Endothelial cell of umbilical vein (primary cell): ENCODE measurements around the gene BBS2. TPM values are rescaled to one million over a fixed set of nuclear protein-coding genes. Genes with fewer than 3 reads are reported as not detected.

ENCODE experiments used
- BruUV-seq: library from RNA; stranded (reverse); fragments of 400-500 nt; replicated peaks from 2 replicates; lab custom pipeline; 2021; lab: Mats Ljungman, UMichigan
- CTCF ChIA-PET: fragments of 300-600, 350-600 bp; sonication (Branson Sonifier 250); formaldehyde crosslinking; loops from one replicate; lab custom pipeline; 2021; ENCODE audit warnings: antibody characterized with exemption, inconsistent platforms; lab: Charles Lee
- POLR2A ChIA-PET: fragments of 300-600, 350-600 bp; sonication (Branson Sonifier 250); formaldehyde crosslinking; loops from one replicate; lab custom pipeline; 2021; ENCODE audit warnings: antibody characterized with exemption, inconsistent platforms; lab: Charles Lee
- DNase-seq: peaks from one replicate; pipeline ENCODE4 v3.0.0-alpha.2; 2011; ENCODE audit warnings: low read depth, low spot score
- FAIRE-seq: peaks from 2 replicates; lab custom pipeline; 2011; peaks lifted over from hg19 to GRCh38; lab: Jason Lieb, UNC
- H2AFZ ChIP-seq: 2 replicates; pipeline ENCODE4 v1.6.0; 2012; ENCODE audit warnings: low read depth, low read length, control low read depth, inconsistent platforms
- H3K27ac ChIP-seq: 2 replicates; pipeline ENCODE4 v1.5.1; 2011; ENCODE audit warnings: low read depth, mild to moderate bottlenecking, control low read depth, low read length, moderate library complexity; ENCODE audit not compliant: insufficient read depth
- H3K27me3 ChIP-seq, 2 experiments: 2 replicates each; pipeline versions ENCODE4 v1.6.0 to v1.6.1; 2011; ENCODE audit warnings: low read length in 2 of 2, mixed read lengths in 1 of 2; ENCODE audit not compliant: control insufficient read depth in 2 of 2, insufficient read depth in 2 of 2
- H3K36me3 ChIP-seq, 2 experiments: 2 replicates in 1 of 2; 3 replicates in 1 of 2; pipeline ENCODE4 v1.5.1; 2011; ENCODE audit warnings: low read length in 2 of 2, mild to moderate bottlenecking in 1 of 2, moderate library complexity in 1 of 2; ENCODE audit not compliant: control insufficient read depth in 2 of 2, insufficient read depth in 2 of 2; ENCODE audit errors: extremely low read depth in 1 of 2
- H3K4me1 ChIP-seq: 3 replicates; pipeline ENCODE4 v1.5.1; 2011; ENCODE audit warnings: mild to moderate bottlenecking, low read length; ENCODE audit not compliant: control insufficient read depth, insufficient read depth; ENCODE audit errors: extremely low read depth
- H3K4me2 ChIP-seq: 2 replicates; pipeline ENCODE4 v1.6.1; 2011; ENCODE audit warnings: low read length, control low read depth, mixed read lengths; ENCODE audit not compliant: insufficient read depth
- H3K4me3 ChIP-seq, 3 experiments: fragments of 200-600 bp in 1 of 3; sonication (generic), shearing (Covaris generic) in 1 of 3; replicated peaks in 1 of 3; 2 replicates each; pipeline ENCODE4 v1.5.1; 2011 to 2016; ENCODE audit warnings: control low read depth in 3 of 3, low read length in 3 of 3, mild to moderate bottlenecking in 2 of 3, inconsistent platforms in 1 of 3, low read depth in 1 of 3, moderate library complexity in 1 of 3; ENCODE audit not compliant: insufficient read depth in 1 of 3
- H3K79me2 ChIP-seq: 2 replicates; pipeline ENCODE4 v1.6.0; 2012; ENCODE audit warnings: low read length, inconsistent platforms; ENCODE audit not compliant: control insufficient read depth, insufficient read depth
- H3K9ac ChIP-seq: replicated peaks from 2 replicates; pipeline ENCODE3; 2011; ENCODE audit warnings: low read length, control low read depth; ENCODE audit not compliant: insufficient read depth; ENCODE audit errors: extremely low read depth
- H3K9me1 ChIP-seq: replicated peaks from 3 replicates; pipeline ENCODE4 v1.6.0; 2011; ENCODE audit warnings: mild to moderate bottlenecking, low read length; ENCODE audit not compliant: control insufficient read depth, insufficient read depth; ENCODE audit errors: extremely low read depth
- H3K9me3 ChIP-seq: replicated peaks from 2 replicates; pipeline ENCODE4 v1.5.1; 2012; ENCODE audit warnings: low read length, inconsistent platforms; ENCODE audit not compliant: control insufficient read depth, insufficient read depth
- H4K20me1 ChIP-seq: replicated peaks from 2 replicates; pipeline ENCODE3; 2011; ENCODE audit warnings: mild to moderate bottlenecking, low read length; ENCODE audit not compliant: control insufficient read depth, insufficient read depth; ENCODE audit errors: extremely low read depth
- CTCF ChIP-seq, 2 donors: IDR thresholded peaks; 1 replicate in 1 of 2; 2 replicates in 1 of 2; pipeline ENCODE4 v1.5.1; 2011; ENCODE audit warnings: low read length in 2 of 2, mild to moderate bottlenecking in 2 of 2, moderate library complexity in 2 of 2, control low read depth in 1 of 2, inconsistent platforms in 1 of 2, low read depth in 1 of 2; ENCODE audit not compliant: insufficient read depth in 1 of 2; ENCODE audit errors: extremely low read depth in 1 of 2
- GATA2 ChIP-seq: IDR thresholded peaks from 2 replicates; pipeline ENCODE4 v1.7.0; 2011; ENCODE audit warnings: low read depth, mild to moderate bottlenecking, moderate library complexity, mixed read lengths, low read length; ENCODE audit not compliant: insufficient read length, insufficient read depth
- MAX ChIP-seq: IDR thresholded peaks from 2 replicates; pipeline ENCODE4 v1.6.1; 2011; ENCODE audit not compliant: insufficient read depth, insufficient read length
- MYC ChIP-seq: IDR thresholded peaks from one replicate; pipeline ENCODE4 v1.6.1; 2011; ENCODE audit warnings: mild to moderate bottlenecking, low read depth, low read length
- dilution Hi-C: fragments of 300-500 bp; cut with MboI; formaldehyde crosslinking; loops from one replicate; pipeline ENCODE4 v1.15.0; 2019; ENCODE audit warnings: low sequenced_read_pairs; ENCODE audit not compliant: extremely low pct_ligation_motif_present
- intact Hi-C: fragments of 100-400 bp; cut with micrococcal nuclease; formaldehyde crosslinking; loops from one replicate; pipeline ENCODE4 v1.10.0; 2022
- polyA plus RNA-seq, 4 experiments: library from polyadenylated mRNA; depleted of rRNA in 3 of 4; stranded (reverse) in 3 of 4; unstranded in 1 of 4; fragments of >200 nt; gene quantifications; 2 replicates each; pipeline versions ENCODE4 v1.2.1 to v1.2.3, GENCODE V29; 2011 to 2012; ENCODE audit warnings: missing spikeins in 1 of 4
- total RNA-seq: library from RNA; stranded (reverse); gene quantifications from 2 replicates; pipeline ENCODE4 v1.2.3, GENCODE V29; 2021

BBS2 gene
- total and polyA plus RNA-seq, 2 donors (not counting 3 experiments of a cell fraction or from before 2014, with no cell fraction given): 37.6 to 44.8 TPM

GRCh38 chr16:56478281-56479049, 41.4 kb downstream of the BBS2 start:
- ChIA-PET POLR2A (no interaction called here), CTCF (interaction anchor here (1.4 kb wide), 1 partner anchor 224 kb away, joined by 3 read pairs; no protein-coding TSS in a partner anchor)
- H4K20me1 ChIP-seq: no peaks in the 10 kb centered on the region
- peaks cover 6% of the 10 kb centered on the region for H3K4me1 ChIP-seq
- no peak overlapping the region for H3K4me3 ChIP-seq
- TF ChIP-seq CTCF (IDR thresholded peaks at IDR 0.05; ENCODE audit: extremely low read depth in 1 of 2, insufficient read depth in 1 of 2, low read depth in 1 of 2, low read length in 2 of 2) (no peak), MYC (no peak), MAX (no peak), GATA2 (no peak)
- peaks cover 5 to 21% of the 10 kb centered on the region in 2 experiments for H3K36me3 ChIP-seq
- H3K9me3 ChIP-seq: no peaks in the 10 kb centered on the region
- H3K9me1 ChIP-seq: peaks cover 2% of the 10 kb centered on the region
- no peaks in the 10 kb centered on the region for H3K27me3 ChIP-seq
- no peak overlapping the region for H3K27ac ChIP-seq
- no peak overlapping the region for H2AFZ ChIP-seq
- intact Hi-C loops: loop anchor here (10.0 kb wide), 1 partner anchor 226 kb away; no protein-coding TSS in a partner anchor
- no TSS peak for BruUV-seq
- dilution Hi-C loops: no loop called here
- H3K79me2 ChIP-seq: no peaks in the 10 kb centered on the region
- no peak overlapping the region for H3K4me2 ChIP-seq
- no peak for DNase-seq
- no peak overlapping the region for H3K9ac ChIP-seq
- FAIRE-seq: peak; percentile 86
